ENCODE data around the gene TRIM52. TPM values are rescaled to one million over a fixed set of nuclear protein-coding genes. Genes with fewer than 3 reads are reported as not detected.

TRIM52 gene
- total and polyA plus RNA-seq, 2 of the 13 experiments (the other 11 are each of a cell fraction or from before 2014, with no cell fraction given) = 7.2 to 11.6 TPM

- 0 out of 2 replicates have a peak, but pooled peaks have one; percentile 32 for TF ChIP-seq DNMT3B (CRISPR knock-in tag; conservative IDR thresholded peaks at IDR 0.05)
- TF ChIP-seq NONO (IDR thresholded peaks at IDR 0.05) = no peak
- peak; percentile 83 for TF ChIP-seq NONO (CRISPR knock-in tag; conservative IDR thresholded peaks at IDR 0.05)
- peak; percentile 84 for TF ChIP-seq ATF1 (CRISPR knock-in tag; IDR thresholded peaks at IDR 0.05)
- no peak for TF ChIP-seq TFE3 (CRISPR knock-in tag; IDR thresholded peaks at IDR 0.05)
- TF ChIP-seq, protein P1, sequence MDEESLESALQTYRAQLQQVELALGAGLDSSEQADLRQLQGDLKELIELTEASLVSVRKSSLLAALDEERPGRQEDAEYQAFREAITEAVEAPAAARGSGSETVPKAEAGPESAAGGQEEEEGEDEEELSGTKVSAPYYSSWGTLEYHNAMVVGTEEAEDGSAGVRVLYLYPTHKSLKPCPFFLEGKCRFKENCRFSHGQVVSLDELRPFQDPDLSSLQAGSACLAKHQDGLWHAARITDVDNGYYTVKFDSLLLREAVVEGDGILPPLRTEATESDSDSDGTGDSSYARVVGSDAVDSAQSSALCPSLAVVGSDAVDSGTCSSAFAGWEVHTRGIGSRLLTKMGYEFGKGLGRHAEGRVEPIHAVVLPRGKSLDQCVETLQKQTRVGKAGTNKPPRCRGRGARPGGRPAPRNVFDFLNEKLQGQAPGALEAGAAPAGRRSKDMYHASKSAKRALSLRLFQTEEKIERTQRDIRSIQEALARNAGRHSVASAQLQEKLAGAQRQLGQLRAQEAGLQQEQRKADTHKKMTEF (CRISPR knock-in tag; IDR thresholded peaks at IDR 0.05) = peak; percentile 94
- TF ChIP-seq, protein P2, sequence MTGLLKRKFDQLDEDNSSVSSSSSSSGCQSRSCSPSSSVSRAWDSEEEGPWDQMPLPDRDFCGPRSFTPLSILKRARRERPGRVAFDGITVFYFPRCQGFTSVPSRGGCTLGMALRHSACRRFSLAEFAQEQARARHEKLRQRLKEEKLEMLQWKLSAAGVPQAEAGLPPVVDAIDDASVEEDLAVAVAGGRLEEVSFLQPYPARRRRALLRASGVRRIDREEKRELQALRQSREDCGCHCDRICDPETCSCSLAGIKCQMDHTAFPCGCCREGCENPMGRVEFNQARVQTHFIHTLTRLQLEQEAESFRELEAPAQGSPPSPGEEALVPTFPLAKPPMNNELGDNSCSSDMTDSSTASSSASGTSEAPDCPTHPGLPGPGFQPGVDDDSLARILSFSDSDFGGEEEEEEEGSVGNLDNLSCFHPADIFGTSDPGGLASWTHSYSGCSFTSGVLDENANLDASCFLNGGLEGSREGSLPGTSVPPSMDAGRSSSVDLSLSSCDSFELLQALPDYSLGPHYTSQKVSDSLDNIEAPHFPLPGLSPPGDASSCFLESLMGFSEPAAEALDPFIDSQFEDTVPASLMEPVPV (CRISPR knock-in tag; IDR thresholded peaks at IDR 0.05) = no peak
- TF ChIP-seq TEAD2 (CRISPR knock-in tag; IDR thresholded peaks at IDR 0.05) = no peak
- TF ChIP-seq ZNF136 (CRISPR knock-in tag; IDR thresholded peaks at IDR 0.05; ENCODE audit: low read depth) = no peak
- TF ChIP-seq, protein P3, sequence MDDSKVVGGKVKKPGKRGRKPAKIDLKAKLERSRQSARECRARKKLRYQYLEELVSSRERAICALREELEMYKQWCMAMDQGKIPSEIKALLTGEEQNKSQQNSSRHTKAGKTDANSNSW (CRISPR knock-in tag; IDR thresholded peaks at IDR 0.05; ENCODE audit: borderline replicate concordance) = no peak
- no peak for TF ChIP-seq PTBP1 (IDR thresholded peaks at IDR 0.05; ENCODE audit: low read depth, low read length, poor library complexity, severe bottlenecking)
- no peak for TF ChIP-seq ZNF747 (CRISPR knock-in tag; IDR thresholded peaks at IDR 0.05; ENCODE audit: borderline replicate concordance)
- TF ChIP-seq GFI1 (CRISPR knock-in tag; IDR thresholded peaks at IDR 0.05; ENCODE audit: borderline replicate concordance) = 0 out of 2 replicates have a peak, but pooled peaks have one; percentile 21
- TF ChIP-seq, protein P4, sequence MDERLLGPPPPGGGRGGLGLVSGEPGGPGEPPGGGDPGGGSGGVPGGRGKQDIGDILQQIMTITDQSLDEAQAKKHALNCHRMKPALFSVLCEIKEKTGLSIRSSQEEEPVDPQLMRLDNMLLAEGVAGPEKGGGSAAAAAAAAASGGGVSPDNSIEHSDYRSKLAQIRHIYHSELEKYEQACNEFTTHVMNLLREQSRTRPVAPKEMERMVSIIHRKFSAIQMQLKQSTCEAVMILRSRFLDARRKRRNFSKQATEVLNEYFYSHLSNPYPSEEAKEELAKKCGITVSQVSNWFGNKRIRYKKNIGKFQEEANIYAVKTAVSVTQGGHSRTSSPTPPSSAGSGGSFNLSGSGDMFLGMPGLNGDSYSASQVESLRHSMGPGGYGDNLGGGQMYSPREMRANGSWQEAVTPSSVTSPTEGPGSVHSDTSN (CRISPR knock-in tag; IDR thresholded peaks at IDR 0.05) = no peak
- TF ChIP-seq ZMAT5 (CRISPR knock-in tag; IDR thresholded peaks at IDR 0.05; ENCODE audit: borderline replicate concordance, low read depth) = no peak
- TF ChIP-seq ZBTB38 (CRISPR knock-in tag; IDR thresholded peaks at IDR 0.05) = peak; percentile 34; the same call in 1 of the 2 replicates
- TF ChIP-seq NR0B2 (CRISPR knock-in tag; IDR thresholded peaks at IDR 0.05) = 0 out of 2 replicates have a peak, but pooled peaks have one; percentile 48
- TF ChIP-seq ZNF207 (IDR thresholded peaks at IDR 0.05; ENCODE audit: borderline replicate concordance) = no peak
- no peak for TF ChIP-seq ZNF496 (CRISPR knock-in tag; IDR thresholded peaks at IDR 0.05; ENCODE audit: insufficient replicate concordance)
- no peak for TF ChIP-seq ZNF33A (CRISPR knock-in tag; IDR thresholded peaks at IDR 0.05; ENCODE audit: borderline replicate concordance)
- TF ChIP-seq PHF20 (CRISPR knock-in tag; IDR thresholded peaks at IDR 0.05) = peak; percentile 90
- no peak for TF ChIP-seq ZNF382 (CRISPR knock-in tag; IDR thresholded peaks at IDR 0.05; ENCODE audit: borderline replicate concordance)
- no peak for TF ChIP-seq PAF1 (CRISPR knock-in tag; IDR thresholded peaks at IDR 0.05)
Observed at GRCh38 chr5:181223058-181223728, 37.8 kb downstream of the TRIM52 start, which contains the start of gene TRIM41 (continued).

Data from HepG2 (cell line).